ENCODE results near the gene SND1. TPM values are rescaled to one million over a fixed set of nuclear protein-coding genes. Genes with fewer than 3 reads are reported as not detected.

The SND1 gene
- total RNA-seq, result 139 and 165 TPM in 2 replicates

DNA sequence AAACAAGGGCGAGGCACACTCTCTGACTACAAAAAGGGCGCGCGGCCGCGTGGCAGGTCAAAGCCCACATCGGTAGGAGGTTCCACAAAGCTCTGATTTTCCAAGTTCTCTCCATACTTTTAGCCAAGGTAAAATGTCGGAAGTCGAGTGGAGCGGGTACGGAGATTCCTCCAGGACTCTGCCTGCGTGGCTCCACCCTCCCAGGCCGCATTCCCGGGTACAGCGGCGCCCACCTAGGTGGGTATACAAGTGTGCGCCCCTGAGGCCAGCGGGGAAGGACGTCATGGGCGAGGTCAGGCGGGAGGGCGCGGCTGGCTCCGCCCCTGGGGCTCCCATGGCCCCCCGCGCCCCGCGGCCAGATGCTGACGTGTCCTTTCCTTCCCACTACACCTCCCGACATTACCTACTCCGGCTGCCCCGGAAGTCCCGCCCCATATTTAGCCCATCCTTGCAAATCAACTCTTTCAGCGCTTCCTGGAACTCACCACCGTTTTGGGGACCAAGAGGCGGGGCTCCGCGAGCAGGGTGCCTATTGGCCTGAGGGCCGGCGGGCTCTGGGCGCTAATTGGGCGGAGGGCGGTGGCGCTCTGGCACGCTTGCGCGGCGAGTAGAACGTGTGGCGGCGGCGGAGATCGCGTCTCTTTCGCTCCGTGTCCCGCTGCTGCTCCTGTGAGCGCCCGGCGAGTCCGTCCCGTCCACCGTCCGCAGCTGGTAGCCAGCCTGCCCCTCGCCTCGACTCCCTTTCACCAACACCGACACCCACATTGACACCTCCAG is at the start of gene SND1:
TSS of gene SND1 (plus strand) at position 639 of the 777 bp plus-strand sequence. CDS start 180 bp downstream, outside the sequence.
- peak; percentile 98 to 99 for DNase-seq (ENCODE audit: low read depth in 2 of 2)

DNA sequence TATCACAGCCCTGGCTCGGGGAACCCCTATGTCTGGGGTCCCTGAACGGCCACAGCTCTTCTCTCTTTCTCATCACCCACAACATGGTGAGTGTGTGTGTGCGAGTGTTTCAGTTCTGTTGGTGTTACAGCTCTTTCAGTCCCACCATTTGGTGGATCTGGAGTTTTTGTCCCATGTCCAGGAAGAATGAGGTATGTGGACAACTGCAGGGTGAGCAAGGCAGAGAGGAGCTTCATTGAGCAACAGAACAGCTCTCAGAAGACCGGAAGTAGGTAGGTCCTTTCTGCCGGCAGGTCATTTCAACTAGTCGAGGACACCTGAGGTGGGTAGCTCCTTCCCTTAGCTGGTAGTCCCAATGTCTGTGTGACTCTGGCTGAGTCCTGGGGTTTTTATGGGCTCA is 43.5 kb upstream of the SND1 start:
- DNase-seq (ENCODE audit: low read depth in 2 of 2), result no peak

DNA sequence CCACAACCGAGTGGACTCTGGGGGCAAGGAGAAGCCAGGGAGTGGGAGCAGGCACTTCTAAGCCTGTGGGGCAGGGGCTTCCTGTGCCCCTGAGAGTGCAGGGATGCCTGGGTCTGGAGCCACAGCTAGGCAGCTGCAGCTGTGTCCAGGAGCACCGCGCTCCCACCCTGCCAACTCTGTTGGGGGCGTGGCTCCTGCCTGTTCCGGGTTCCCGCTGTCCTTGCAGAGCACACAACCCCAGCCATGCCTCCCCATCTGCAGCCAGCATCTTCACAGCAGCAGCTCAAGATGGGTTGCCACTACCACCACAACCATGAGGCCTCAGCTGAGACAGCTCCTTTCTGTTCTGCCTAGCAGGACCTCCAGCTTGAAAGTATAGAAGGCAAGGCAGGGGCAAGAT is 42.7 kb upstream of the SND1 start:
- no peak for DNase-seq (ENCODE audit: low read depth in 2 of 2)

DNA sequence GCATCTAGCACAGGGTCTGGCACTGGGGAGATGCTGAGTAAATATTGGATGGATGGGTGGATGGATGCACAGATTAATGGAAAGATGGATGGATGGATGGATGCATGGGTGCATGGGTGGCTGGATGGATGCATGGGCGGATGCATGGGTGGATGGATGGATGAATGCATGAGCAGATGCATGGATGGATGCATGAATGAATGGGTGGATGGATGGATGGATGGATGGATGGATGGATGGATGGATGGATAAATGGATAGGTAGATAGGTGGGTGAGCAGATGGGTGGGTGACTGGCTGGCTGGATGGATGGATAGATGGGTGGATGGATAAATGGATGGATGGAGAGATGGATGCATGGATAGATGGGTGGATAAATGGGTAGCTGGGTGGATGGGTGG is 39.7 kb upstream of the SND1 start:
- DNase-seq (ENCODE audit: low read depth in 2 of 2), result no peak

DNA sequence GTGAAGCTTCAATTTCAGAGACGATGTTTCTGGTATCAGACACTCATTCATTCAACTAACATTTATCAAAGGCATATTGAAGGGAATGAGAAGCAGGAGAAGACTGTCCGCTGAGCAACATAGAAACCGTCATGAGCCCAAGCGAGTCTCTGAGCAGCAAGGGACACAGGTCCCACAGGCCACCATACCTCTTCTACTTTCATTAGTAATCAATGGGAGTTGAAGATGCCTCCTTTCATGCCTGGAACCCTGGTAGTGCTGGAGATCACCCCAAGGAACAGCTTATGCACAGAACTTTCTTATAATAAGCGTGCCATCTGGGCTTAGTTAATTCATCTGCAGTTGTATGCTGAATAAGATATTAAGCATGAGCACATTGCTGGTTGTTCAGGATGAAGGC is 35.3 kb upstream of the SND1 start:
- no peak for DNase-seq (ENCODE audit: low read depth in 2 of 2)

DNA sequence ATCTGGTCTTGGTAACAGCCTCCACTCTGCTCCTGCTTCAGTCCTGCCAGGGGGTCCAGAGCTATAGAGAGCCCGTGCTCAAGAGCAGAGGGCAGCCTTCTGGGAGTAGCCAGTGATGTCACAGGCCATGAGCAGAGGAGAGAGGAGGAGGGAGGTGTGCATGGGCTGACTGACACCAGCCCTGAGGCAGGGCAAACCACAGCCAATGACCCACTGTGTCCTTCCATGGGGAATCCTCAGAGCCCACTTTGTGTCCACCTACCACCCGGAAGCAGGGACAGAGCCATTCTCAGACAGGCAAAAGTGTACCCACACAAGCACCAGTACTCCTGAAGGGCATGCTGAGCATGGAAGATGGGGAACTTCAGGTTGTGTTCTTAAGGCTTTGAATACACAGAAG is 34.0 kb upstream of the SND1 start, which contains the start of gene PAX4:
TSS of gene PAX4 (minus strand) at position 101 of the 400 bp plus-strand sequence. CDS start 2,214 bp downstream, outside the sequence.
- no peak for DNase-seq (ENCODE audit: low read depth in 2 of 2)

DNA sequence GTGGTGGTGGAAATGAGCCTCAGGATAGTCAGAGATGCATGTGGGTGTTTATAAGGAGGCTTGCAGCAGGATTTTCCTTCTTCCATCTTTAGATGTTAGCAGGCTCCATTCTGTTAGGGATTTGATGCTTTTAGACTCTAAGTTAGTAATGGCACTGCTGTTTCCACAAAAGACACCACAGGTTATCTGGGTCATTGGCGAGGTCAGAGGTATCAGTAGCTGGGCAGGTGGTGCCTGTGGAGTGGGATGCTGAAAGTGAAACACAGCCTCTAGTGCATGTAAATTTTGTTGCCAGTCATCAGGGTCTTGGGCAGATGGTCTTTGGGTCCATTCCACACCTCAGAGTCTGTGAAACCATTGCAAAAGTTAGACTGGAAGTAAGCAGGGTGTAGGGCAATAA is 33.2 kb upstream of the SND1 start:
- DNase-seq (ENCODE audit: low read depth in 2 of 2), result no peak

DNA sequence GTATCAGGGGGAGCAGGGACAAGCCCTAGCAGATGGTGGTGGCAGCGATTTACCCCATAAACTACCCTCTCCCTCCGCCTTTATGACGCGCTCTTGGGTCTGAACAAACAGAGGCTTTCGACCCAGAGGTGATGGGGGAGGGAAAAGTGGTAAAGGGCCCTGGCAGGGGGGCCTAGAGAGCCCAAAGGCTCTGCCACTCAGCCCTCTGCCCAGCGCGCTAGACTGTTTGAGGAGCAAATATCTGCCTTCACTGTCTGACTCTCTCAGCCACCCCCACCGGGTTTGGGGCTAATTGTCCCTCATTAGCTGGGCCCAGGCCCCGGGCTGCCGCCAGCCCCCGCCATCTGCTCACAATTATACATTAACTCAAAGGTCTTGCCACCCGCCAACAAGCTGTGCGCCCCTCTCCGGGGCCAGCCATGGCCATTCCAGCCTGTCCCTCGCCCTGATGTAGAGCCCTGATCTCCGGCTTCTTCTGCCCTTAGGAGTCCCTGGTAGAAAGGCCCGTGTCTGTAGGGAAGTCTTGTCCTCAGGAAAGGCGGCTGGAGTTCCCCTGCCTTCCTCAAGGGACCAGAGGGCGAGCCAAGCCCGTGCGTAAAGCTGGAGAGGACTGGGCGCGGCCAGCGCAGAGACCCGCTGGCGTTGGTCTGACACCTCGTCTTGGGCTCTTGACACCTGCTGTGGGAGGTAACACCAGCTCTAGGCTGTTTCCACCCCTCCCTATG is 32.2 kb upstream of the SND1 start:
- DNase-seq (ENCODE audit: low read depth in 2 of 2), result no peak

DNA sequence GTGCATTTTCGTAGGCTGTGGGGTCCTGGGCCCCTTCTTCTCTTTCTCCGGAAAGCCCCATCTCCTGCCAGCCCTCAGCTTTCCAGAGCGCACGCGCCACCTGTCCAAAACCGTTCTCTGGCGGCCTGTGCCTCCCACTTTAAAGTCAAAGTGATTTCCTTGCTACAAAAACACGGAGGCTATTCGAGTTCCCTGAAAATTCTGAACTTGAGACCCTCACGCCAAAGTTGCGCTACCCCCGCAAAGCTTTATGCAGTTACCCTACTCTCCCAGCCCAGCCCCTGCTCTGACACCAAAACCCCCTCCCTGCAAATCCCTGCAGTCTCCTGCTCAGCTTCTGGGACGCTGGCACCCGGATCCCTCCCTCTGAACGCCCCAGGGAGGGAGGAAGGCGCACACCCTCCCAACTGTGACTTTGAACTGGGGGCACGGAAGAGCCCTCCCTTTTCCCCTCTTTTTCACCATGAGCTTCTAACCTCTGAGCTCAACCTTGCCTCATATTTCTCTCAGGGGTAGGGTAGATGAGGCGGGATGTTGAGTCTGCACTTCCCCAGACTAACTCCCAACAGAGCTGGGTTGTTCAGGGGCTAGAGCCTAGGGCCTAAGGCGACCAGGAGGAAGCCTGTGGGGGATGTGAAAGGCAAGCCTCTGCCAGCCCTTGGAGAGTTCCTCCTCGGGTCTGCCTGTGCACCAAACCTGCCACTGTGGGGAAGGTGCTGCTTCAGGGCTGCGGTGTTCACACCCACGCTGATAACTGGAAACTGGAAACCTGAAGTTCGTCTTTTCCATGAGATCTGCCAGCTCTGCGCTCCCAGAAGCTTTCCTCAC is 31.4 kb upstream of the SND1 start:
- DNase-seq (ENCODE audit: low read depth in 2 of 2), result no peak

DNA sequence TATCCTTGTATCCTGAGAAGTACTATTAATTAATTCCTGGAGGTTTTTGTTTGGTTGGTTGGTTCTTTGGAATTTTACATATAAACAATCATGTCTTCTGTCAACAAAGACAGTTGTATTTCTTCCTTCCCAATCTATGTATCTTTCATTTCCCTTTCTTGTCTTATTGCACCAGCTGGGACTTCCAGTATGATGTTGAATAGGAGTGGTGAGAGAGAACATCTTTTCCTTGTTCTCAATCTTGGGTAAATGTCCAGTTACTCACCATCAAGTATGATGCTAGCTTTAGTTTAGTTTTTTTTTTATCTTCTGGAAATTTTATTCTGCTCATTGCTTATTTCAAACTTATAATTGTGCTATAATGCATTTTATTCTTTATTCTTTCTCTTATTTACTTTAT is 26.7 kb upstream of the SND1 start:
- no peak for DNase-seq (ENCODE audit: low read depth in 2 of 2)

DNA sequence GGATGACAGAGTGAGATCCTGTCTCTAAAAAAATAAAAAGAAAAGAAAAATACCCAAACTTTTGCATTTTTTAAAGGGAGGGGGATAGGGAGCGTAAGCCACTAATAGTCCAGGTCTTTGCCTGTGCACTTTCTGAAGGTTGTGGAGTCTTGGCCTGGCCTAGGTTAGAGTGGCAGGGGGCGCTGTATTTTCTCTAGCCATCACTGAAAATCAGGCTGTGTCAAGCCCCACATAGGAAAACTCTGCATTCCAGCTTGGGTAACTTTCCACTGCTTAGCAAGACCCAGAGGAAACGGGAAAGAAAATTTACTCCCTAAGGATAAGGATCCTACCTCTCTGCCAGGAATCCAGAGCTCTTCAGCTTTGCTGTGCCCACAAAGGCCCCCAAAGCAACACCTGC is 23.5 kb upstream of the SND1 start:
- DNase-seq (ENCODE audit: low read depth in 2 of 2), result no peak

DNA sequence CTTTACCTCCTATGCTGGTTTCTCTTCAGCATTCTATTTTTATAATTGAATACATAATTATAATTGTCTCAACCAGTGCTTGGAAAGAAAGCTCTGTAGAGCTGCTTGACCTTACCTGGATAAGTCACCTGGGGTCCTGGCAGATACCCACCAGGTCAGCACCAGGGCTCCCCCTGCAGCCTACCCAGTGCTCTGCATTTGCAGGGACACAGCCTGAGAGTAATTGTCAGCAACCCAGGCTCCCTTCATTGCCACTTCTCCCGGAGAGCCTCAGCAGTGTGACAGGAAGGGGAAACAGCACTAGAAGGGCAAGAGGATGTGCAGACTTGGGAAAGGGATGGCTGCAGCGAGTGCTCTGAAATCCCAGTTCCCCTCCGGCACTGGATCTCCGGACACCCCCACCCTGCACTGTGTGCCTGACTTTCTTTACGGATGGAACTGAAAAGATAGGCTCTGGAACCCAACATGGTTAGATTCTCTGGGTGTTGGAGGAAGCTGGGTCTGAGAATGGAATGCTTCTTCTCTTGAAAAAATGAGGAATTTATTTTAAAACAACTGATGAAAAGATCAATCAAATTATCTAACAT is 22.6 kb upstream of the SND1 start:
- DNase-seq (ENCODE audit: low read depth in 2 of 2), result peak in 1 of 2 donors; percentile 21

DNA sequence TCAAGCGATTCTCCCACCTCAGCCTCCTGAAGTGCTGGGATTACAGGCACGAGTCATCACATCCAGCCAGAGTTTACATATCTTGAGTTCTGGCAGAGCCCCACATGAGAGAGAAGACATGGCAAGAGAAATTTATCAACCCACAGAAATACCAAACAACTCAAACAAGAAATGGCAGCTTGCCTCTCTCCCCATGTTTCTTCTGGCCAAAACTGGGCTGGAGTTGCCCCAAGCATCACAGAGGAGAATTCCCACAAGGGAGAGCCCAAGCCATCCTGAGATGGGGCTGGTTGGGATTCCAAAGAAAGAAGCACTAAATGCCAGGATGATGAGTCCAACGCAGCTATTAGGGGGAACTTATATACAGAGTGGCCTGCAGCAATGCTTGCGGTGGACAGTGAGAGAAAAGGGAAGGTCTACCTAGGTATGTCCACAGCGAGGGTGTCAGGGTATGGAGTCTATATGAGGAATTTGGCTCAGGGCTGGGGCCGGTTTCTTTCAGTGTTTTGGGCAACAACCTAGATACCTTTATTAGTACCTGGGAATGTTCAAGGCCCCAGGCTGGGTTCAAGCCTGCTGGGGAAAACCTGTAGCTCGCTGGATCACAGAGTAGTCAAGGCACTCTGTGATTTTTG is 19.6 kb upstream of the SND1 start:
- no peak for DNase-seq (ENCODE audit: low read depth in 2 of 2)

DNA sequence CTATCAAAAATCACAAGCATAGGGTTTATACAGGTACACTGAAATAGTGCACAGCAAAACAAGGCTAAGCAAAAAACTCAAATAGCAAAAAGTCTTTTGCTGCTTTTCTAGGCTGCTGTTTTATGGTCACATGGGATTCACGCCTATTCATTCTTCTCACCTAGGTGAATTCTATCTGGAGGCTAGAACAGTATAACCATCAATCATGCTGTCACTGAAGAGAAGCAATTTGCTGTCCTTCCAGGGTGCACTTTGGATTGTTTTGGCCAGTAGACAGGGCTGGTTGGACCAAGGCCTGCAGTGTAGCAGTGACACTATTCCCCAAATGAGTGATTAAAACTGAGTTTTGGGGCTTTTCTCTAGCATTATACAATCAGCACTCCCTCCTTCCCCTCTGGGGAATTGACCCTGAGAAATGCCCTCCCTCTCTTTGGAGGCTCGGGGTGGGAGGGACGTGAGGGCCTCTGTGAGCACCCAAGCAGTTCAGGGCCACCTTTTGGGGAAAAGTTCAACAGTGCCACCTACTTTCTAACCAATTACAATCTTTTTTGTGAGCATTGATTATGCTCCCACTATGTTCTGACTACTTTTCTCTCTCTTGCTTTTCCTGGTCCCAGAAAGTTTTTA is 16.2 kb upstream of the SND1 start:
- DNase-seq (ENCODE audit: low read depth in 2 of 2), result no peak

DNA sequence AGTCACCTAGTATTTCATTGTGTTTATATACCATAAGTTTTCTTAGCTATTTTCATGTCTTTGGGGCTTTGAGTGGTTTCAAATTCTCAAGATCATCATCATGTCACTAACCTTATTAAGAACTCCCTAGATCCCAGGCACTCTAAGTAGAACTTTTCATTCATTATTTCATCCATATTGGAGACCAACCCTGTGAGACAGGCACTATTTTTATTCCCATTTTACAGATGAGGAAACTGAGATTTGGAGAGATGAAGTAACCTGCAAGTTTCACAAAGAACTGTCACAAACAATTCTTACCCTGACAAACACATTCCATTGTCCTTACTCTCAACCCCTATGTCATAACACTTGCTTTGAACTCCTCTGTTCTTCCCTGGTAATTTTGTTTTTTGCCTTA is 13.8 kb upstream of the SND1 start:
- DNase-seq (ENCODE audit: low read depth in 2 of 2), result no peak

DNA sequence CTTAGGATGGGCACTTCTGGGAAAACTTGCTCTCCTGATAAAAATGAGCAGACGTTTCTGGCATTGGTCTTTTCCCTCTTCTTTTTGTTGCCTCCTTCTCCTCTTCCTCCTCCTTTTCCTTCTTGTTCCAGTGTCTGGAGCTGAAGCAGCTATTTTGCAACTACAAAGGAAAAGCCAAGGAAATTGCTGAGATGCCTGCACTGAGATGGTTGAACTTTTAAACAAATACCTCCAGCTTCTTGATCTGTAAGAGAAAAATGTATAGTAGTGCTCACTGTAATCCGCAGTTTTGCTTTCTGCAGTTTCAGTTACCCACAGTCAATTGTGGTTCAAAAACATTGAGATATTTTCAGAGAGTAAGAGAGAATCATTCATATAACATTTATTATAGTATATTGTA is 7.5 kb upstream of the SND1 start:
- no peak for DNase-seq (ENCODE audit: low read depth in 2 of 2)

DNA sequence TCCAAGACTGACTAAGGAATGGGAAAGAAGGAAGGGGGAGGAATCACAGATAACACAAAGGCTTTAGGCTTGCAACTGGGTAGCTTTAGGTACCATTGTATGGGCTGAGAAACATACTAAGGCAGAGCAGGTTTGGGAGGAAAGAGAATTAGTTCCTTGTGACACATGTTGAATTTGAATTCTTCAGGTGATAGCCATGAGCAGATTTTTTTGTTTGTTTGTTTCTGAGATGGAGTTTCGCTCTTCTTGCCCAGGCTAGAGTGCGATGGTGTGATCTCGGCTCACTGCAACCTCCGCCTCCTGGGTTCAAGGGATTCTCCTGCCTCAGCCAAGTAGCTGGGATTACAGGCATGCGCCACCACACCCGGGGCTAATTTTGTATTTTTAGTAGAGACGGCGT is 4.4 kb upstream of the SND1 start:
- DNase-seq (ENCODE audit: low read depth in 2 of 2), result no peak

DNA sequence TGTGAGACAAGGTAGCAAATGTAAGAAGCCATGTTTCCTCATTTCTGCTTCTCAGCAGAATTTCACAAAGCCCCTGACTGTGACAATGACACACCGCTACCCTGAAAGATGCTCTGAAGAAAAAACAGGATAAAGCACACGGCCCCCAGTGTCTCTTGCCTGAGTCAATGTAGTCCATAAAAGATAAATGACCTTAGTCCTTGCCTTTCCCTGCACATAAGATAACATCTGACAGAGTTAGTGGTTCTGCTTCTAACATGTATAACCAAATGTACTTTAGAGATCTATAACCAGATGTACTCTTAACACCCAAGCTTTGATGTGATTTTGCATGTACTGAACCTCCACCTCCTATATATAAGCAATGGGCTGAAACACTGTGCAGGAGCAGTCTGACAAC is 3.0 kb upstream of the SND1 start:
- no peak for DNase-seq (ENCODE audit: low read depth in 2 of 2)

DNA sequence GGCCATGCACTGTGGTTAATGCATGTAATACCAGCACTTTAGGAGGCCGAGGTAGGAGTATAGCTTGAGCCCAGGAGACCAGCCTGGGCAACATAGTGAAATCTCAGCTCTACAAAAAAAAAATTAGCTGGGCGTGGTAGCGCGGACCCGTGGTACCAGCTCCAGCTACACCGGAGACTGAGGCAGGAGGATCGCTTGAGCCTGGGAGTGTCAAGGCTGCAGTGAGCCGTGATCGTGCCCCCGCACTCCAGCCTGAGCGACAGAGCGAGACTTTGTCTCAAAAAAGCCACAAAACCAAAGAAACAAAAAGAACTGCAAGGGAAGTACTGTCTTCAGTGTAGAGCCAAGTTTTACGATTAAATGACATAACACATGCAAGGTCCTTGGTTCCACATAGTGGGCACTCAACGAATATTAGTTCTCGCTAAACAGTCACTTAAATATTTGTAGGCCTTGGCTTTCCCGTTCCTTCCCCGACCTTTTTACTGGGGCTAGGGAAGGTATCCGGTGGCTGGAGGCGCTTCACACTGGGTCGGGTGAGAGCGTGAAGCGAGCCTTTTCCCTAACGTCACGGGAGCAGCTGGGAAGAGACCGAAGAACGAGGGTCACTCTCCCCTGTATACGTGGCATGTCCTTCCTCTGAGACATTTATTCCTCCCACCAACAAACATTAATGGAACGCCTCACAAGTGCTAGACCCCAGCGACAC is 993 bp upstream of the SND1 start:
- DNase-seq (ENCODE audit: low read depth in 2 of 2), result peak in 1 of 2 donors; percentile 65

Measured in dermis microvascular lymphatic vessel endothelial cell (primary cell).